GM19035 (cell line): ENCODE results near the gene COL6A6.

ENCODE experiments used
- ATAC-seq: cut with Tn5 transposase; IDR thresholded peaks from one replicate; pipeline ENCODE4 v1.9.1; 2021; ENCODE audit not compliant: unreplicated experiment

COL6A6 gene, protein sequence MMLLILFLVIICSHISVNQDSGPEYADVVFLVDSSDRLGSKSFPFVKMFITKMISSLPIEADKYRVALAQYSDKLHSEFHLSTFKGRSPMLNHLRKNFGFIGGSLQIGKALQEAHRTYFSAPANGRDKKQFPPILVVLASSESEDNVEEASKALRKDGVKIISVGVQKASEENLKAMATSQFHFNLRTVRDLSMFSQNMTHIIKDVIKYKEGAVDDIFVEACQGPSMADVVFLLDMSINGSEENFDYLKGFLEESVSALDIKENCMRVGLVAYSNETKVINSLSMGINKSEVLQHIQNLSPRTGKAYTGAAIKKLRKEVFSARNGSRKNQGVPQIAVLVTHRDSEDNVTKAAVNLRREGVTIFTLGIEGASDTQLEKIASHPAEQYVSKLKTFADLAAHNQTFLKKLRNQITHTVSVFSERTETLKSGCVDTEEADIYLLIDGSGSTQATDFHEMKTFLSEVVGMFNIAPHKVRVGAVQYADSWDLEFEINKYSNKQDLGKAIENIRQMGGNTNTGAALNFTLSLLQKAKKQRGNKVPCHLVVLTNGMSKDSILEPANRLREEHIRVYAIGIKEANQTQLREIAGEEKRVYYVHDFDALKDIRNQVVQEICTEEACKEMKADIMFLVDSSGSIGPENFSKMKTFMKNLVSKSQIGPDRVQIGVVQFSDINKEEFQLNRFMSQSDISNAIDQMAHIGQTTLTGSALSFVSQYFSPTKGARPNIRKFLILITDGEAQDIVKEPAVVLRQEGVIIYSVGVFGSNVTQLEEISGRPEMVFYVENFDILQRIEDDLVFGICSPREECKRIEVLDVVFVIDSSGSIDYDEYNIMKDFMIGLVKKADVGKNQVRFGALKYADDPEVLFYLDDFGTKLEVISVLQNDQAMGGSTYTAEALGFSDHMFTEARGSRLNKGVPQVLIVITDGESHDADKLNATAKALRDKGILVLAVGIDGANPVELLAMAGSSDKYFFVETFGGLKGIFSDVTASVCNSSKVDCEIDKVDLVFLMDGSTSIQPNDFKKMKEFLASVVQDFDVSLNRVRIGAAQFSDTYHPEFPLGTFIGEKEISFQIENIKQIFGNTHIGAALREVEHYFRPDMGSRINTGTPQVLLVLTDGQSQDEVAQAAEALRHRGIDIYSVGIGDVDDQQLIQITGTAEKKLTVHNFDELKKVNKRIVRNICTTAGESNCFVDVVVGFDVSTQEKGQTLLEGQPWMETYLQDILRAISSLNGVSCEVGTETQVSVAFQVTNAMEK (N-terminal part only)

DNA sequence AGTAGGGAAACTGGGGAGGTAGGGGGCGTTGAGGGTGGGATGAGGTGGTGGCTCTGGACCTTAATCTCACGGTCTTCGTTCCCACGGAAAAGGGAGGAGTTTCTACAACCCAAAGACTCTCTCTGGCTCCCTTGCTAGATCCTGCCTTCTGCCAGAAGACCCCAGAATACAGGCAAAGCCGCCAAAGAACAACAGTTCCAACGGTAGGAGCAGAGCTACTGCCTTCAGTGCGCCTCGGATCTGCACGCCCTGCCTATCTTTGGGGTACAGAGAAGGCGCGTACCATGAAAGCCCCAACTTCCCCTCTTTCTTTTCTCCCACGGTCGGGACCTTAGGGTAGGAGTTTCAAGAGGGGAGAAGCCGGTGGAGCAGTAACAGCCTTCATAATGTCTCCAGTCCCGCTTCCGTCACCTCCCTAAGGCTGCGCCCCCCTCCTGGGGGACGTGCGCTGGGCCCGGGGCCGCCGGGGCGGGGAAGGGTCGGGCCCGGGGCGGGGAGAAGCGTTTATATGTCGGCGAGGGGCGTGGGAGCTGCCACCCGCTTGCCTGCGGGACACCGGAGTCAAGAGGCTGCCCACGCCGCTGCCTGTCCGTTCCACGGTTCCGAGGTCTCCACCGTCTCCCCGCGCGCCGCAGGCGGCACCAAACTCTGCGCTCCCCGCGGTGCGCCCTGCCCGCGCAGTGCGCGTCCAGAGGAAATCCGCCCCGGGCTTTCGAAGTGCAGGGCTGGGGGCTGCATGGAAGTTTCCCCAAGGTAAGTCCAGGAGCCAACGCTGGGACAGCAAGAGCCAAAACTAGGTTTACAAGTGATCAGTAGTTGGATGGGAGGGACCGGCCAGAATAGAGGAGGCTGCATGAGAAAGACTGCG is at the start of gene COL6A6:
Gene COL6A6 (plus strand): TSS at position 533 of the 868 bp plus-strand sequence. CDS start 43,188 bp downstream, outside the sequence.
- ATAC-seq, result no peak

- no peak for ATAC-seq
These were observed 48.7 kb upstream of the COL6A6 start for GRCh38 chr3:130468311-130468710.

- ATAC-seq, result no peak
These were observed 46.9 kb upstream of the COL6A6 start for GRCh38 chr3:130470126-130470525.

DNA sequence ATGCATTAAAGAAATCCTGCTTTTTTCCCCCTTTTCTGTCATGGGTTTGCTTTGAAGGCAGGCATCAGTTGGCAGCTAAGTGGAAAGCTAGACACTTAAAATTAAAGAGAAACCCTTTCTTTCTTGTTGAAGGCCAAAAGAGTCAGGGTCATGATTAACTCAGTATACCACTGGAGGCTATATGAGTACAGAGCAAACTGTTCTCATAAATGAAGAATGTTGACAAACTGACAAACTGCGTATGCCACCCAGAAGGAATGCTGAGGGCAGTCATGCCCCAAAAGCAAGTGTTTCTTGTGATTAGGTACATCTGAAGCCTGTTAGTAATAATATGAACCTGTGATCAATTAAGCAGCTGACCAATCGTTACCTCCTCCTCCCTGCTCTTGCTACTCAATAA is 43.6 kb upstream of the COL6A6 start:
- no peak for ATAC-seq

- no peak for ATAC-seq
These were observed 36.2 kb upstream of the COL6A6 start for GRCh38 chr3:130480736-130481135.

GRCh38 chr3:130488288-130488687 is 28.7 kb upstream of the COL6A6 start:
- no peak for ATAC-seq

GRCh38 chr3:130488769-130489450 is 28.1 kb upstream of the COL6A6 start:
- ATAC-seq, result no peak

GRCh38 chr3:130490241-130490640 is 26.7 kb upstream of the COL6A6 start:
- ATAC-seq, result no peak

GRCh38 chr3:130491431-130491830 is 25.5 kb upstream of the COL6A6 start:
- no peak for ATAC-seq

- no peak for ATAC-seq
These were observed 12.3 kb upstream of the COL6A6 start for GRCh38 chr3:130504701-130505100.

GRCh38 chr3:130506031-130506430 is 10.9 kb upstream of the COL6A6 start:
- no peak for ATAC-seq

DNA sequence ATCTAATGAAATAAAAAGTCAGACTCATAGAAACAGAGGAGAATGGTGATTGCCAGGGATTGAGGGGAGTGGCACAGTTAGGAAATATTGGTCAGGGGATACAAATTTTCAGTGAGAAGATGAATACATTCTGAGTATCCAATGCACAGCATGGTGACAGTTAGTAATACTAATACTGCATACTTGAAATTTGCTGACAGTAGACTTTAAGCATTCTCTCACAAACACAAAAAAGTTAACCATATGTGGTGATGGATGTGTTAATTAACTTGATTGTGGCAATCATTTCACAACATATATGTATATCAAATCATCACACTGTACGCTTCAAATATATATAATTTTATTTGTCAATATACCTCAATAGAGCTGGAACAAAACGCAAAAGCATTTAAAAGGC is 9.2 kb upstream of the COL6A6 start:
- ATAC-seq, result no peak

DNA sequence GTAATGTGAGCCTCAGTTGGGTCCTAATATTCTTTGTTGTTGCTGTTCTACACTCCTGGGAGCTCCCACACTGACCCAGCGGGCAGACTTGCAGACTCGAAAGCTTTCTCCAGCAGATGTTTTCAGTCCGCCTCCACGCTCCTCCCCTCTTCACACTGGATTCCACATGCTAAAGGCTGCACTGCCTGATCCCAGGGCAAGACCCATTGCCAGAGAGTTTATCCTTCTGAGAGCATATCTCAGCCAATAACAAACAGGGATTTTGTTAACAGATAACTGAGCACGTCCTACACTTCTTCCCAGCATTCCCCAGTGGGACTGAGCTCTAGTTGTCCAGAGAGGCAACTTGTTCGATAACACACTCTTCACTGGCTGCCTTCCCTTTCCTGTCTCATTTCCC is 8.0 kb upstream of the COL6A6 start:
- no peak for ATAC-seq

GRCh38 chr3:130514681-130515080 is 2.3 kb upstream of the COL6A6 start:
- ATAC-seq, result no peak

- no peak for ATAC-seq
These were observed 1.2 kb upstream of the COL6A6 start for GRCh38 chr3:130515755-130516154.

DNA sequence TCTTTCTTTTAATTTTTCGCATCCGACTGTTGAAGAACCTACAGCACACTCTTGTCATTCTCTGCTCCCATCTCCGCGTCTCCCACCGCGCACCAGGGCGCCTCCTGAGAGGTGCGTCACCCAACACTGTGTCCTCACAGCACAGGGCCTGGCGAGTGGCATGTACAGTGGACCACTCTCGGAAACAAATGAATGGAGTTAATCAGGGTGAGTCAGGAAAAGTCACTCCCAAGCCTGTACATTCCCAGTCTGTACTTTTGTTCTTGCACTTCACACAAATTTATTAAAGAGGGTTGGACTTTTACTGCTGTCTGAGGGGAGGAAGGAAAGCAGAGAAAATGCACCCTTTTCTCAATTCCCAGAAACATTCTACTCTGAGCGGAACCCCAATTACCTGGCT is 625 bp downstream of the COL6A6 start:
- ATAC-seq, result no peak

- ATAC-seq, result no peak
These were observed 2.8 kb downstream of the COL6A6 start for GRCh38 chr3:130519754-130520153.

DNA sequence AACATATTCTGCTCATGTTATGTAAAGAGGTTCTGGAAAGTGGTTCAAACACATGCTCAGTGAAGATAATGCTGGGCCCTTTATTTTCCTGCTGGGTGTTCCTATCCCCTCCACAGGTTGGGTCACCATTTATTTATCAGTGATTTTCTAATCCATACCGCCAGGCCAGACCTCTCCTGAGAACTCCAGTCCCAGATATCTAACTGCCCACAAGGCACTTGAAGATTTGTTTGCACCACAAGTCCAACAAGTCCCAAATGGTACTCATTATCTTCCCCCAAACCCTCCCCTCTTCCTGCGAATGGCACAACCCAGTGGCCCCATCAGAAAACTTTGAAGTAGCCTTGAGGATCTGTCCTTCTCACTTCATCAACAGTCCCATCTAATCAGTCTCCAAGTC is 5.4 kb downstream of the COL6A6 start:
- no peak for ATAC-seq

DNA sequence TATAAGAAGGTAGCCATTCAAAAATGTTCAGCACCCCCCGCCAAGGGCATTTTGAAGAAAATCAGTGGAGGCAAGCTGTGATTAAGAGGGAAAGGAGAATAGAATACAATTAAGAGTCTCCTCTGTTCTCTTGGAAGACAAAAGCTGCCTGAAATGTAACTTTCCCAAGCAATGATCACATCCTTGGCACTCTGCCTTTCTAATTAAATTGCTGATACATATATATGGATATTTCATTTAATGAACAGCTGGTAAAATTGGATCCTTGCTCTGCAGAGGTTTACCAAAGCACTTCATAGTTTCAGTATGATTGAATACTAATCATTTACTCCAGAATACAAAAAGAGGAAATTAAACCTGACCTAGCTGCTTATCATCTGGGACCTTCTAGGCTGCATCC is 10.4 kb downstream of the COL6A6 start:
- ATAC-seq, result no peak

GRCh38 chr3:130528120-130528519 is 11.1 kb downstream of the COL6A6 start:
- no peak for ATAC-seq
